H4 (cell line): ENCODE results near the gene MSI1. TPM values are rescaled to one million over a fixed set of nuclear protein-coding genes. Genes with fewer than 3 reads are reported as not detected.

Experiments
- DNase-seq: peaks from one replicate; pipeline ENCODE4 v3.0.0-alpha.2; 2015; ENCODE audit warnings: low spot score
- total RNA-seq: library from RNA; depleted of rRNA; stranded (reverse); fragments of >200 nt; shearing (Covaris generic); gene quantifications from 2 replicates; pipeline ENCODE4 v1.2.3, GENCODE V29; 2014; rRNA removed

Gene MSI1
- total RNA-seq, 1 experiment from 2014 or later, result 0.72 TPM

DNA sequence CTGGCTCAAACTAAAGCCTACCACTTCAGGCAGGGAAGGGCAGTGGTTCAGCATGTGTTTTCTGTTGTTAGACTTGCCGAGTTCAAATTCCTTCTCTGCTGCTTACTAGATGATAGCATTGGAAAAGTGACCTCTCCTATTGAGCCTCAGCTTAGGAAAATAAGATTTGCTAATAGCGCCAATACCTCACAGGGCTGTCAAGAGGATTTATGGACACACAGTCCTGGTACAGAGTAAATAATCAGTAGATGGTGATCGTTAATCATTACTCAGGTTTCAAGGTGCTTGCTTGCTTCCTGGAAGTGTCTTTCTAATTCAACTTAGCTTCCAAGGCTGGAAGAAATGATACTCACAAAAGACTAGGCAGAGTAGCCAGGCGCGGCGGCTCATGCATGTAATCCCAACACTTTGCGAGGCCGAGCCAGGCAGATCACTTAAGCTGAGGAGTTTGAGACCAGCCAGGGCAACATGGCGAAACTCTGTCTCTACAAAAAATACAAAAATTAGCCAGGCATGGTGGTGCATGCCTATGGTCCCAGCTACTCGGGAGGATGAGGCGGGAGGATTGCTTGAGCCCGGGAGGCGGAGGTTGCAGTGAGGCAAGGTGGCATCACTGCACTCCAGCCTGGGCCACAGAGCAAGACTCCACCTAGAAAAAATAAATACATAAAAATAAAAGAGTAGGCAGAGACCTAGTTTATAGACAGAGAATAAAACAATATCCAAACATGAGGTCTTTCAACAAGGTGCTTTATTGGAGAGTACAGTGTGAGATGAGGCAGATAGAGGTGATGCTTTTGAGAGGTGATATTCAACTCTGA, 47.4 kb downstream of the MSI1 start:
- DNase-seq, result no peak

DNA sequence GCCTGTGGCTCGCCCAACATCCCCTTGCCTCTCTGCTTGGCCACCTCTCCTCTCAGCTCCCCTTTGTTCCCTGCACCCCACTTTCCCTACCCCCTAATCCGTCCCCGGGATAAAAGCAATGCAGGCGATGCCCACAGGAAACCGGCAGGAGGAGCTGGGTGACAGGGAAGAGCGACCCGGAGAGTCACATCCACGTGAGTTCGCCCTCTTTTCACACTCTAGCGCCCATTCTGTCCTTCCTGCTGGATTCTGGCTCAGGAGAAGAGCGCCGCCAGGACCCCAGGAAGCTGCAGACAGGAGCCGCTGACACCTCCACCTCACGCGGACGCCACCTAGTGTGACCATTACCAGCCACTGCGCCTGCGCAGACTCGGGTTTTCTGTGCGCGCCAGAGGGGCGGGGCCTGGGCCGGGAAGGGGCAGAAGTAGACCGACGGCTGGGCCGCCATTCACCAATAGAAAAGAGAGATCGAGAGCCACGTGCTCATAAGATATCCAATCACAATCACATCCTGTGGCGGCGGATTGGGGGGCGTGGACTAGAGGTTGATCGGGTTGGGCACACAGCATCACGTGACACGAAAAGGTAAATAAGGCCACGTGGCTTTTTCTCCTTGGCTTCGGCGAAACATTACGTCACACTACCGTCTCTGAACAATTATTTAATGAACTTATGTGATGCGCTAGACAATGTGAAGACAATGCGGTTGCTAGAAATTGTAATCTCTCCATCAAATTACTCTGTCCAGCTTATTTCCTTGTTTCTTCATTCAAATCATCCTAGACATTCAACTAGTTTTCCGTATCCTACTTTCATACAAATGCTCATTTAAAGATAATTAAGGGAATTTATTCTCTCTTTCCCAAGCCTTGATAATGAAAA, 51.5 kb downstream of the MSI1 start:
- DNase-seq, result peak; percentile 99

GRCh38 chr12:120316798-120317223, 52.2 kb downstream of the MSI1 start:
- DNase-seq, result no peak

DNA sequence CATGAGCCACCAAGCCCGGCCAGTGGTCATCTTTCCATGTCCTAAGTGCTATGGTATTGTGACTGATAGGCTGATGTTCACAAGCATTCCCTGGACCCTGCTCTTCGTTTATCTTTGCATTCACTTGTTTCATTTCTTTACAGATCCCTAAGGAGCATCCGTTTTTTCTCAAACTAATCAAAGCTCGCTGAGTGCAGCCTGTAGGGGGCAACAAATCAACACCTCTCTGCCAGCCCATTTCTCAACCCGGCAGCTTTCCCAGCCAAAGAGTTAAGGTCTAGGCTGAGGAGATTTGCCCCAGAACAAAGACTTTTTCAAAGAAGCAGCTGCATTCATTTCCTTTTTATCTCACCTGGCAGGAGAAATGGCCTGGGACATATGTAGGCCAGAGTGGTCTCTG, 54.7 kb downstream of the MSI1 start:
- no peak for DNase-seq

- peak; percentile 86 for DNase-seq
These were observed 66.8 kb downstream of the MSI1 start, which contains the start of gene SIRT4 for GRCh38 chr12:120301962-120302815. Gene SIRT4, plus strand, starts transcription at chr12:120302321. Its CDS starts 1,241 bp downstream, at chr12:120303562.

DNA sequence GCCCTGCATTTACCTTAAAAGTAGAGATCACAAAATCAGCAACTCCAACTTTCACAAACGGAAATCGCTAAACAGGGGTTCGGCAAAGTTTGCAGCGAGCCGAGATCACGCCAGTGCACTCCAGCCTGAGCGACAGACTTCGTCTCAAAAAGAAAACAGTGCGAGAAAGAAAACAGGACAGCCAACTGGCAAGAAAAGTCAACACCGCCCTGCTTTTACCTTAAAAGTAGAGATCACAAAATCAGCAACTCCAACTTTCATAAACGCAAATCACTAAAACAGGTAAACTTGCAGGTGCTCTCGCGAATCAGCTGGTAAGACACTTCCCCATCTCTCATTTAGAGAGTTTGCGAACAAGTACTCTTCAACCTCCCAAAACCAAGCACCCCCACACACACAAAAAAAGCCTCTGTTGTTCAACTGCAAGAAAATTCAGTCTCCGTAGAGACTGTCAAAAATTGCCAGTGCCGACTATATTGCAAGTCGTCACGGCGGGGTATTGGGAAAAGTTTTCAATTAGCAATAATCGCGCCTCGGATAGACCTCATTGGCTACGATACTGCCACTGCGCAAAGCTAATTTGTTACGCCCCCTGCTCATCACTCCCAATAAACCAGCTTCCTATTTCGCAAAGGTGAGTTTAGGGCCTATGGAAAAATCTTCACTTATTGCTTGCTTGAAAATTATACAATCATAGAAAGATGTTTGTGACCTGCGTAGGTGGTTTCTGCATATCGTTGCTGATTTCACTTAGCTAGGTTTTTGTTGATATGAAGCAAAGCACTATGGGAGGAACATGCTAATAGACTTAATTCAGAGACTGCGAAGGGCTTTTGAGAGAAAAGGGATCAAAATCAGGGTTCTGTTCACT, 76.1 kb downstream of the MSI1 start, which contains the start of gene RNU4-1:
Gene RNU4-1 (minus strand): TSS at position 577 of the 871 bp plus-strand sequence.
- DNase-seq, result peak; percentile 92

DNA sequence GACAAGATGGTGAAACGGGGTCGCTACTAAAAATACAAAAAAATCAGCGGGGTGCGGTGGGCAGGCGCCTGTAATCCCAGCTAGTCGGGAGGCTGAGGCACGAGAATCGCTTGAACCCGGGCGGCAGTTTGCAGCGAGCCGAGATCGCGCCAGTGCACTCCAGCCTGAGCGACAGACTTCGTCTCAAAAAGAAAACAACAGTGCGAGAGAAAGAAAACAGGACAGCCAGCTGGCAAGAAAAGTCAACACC, 76.6 kb downstream of the MSI1 start:
- DNase-seq, result no peak

Other genes starting within 250 kb of the MSI1 start
- gene GCN1, start 174.4 kb downstream of the MSI1 start, total RNA-seq, result 33.7 and 59.7 TPM in 2 replicates
- 6,442 and 6,835 TPM in 2 replicates for gene RPLP0, start 168.1 kb downstream of the MSI1 start, total RNA-seq
- 18.7 and 31.3 TPM in 2 replicates for gene PXN, start 103.4 kb downstream of the MSI1 start, total RNA-seq
- under 0.01 TPM in 1 of 2 replicates, not detected in the other for gene RNU4-2, start 77.3 kb downstream of the MSI1 start, total RNA-seq
- under 0.01 TPM in 2 replicates for gene RNU4-1, start 75.9 kb downstream of the MSI1 start, total RNA-seq
- gene SIRT4, start 66.8 kb downstream of the MSI1 start, total RNA-seq, result 2.4 and 6.8 TPM in 2 replicates
- gene PLA2G1B, start 41.4 kb downstream of the MSI1 start, total RNA-seq, result not detected in 2 replicates
- gene COX6A1, start 68.9 kb upstream of the MSI1 start, total RNA-seq, result 602 and 637 TPM in 2 replicates
- gene TRIAP1, start 77.2 kb upstream of the MSI1 start, total RNA-seq, result 72.8 and 83.2 TPM in 2 replicates
- 21.2 and 24.8 TPM in 2 replicates for gene GATC, start 77.3 kb upstream of the MSI1 start, total RNA-seq
- gene SRSF9, start 100.6 kb upstream of the MSI1 start, total RNA-seq, result 221 and 252 TPM in 2 replicates
- 538 and 559 TPM in 2 replicates for gene DYNLL1, start 126.9 kb upstream of the MSI1 start, total RNA-seq
- gene COQ5, start 160.0 kb upstream of the MSI1 start, total RNA-seq, result 47.9 and 50.9 TPM in 2 replicates
- gene RNF10, start 165.2 kb upstream of the MSI1 start, total RNA-seq, result 59.4 and 74.9 TPM in 2 replicates
- gene POP5, start 212.2 kb upstream of the MSI1 start, total RNA-seq, result 71.1 and 77.5 TPM in 2 replicates